ENCODE data around the gene NEO1.
A peak's percentile ranks its signal among the peaks of the same experiment; 100 is the strongest.

NEO1 gene

DNA sequence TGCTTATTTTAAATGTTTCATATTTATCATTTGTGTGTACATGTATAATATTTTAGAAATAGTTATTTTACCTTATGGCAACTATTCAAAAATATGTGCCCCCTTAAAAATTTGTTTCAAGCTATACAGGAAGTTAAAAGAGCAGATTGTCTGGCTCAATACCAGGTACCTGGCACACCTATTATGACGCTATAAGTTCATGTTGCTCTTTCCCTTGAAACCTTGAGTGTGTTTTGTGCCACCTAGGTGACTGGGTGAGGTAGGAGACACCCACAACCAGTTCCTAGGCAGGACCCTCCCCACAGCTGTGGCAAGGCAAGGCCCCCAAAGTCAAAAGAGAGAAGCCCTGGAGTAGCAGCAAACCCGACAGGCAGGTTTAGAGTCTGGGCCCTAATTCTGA lies 20.6 kb upstream of the NEO1 start:
- DNase-seq (ENCODE audit: low spot score) = no peak

DNA sequence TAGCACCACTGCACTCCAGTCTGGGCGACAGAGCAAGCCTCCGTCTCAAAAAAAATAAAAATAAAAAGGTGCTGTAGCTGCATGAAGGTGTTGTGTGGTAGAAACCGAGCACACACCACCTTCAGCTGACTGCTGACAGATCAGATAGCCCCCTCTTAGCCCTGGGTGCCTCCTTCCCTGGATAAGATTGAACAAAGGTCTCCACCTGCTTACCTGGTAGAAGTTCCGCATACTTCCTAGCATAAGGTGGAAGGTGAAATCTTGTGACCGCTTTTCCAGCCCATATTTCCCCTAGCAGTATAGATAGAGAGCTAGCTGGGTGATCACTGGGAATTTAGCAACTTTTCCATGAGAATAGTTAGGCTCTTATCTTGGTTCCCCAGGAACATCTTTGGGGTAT lies 18.7 kb upstream of the NEO1 start:
- DNase-seq (ENCODE audit: low spot score) = no peak

DNA sequence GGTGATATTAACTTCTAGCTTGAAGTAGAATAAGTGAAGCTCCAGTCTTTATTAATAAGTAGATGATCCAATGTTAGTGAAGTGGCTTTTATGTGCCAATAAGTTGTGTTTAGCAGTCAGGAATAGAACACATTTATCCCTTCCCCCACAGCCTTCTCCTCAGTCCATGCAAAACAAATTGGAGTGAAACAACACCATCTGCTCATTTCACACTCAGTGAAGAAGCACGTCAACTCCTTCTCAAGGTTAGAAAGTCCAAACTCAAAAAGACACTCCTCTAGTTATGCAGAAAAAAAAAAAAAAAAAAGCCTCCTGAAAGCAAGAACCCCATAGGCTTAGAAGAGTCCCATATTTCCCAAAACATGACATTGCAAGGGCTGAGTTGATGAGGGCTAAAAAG lies 18.0 kb upstream of the NEO1 start:
- no peak for DNase-seq (ENCODE audit: low spot score)

DNA sequence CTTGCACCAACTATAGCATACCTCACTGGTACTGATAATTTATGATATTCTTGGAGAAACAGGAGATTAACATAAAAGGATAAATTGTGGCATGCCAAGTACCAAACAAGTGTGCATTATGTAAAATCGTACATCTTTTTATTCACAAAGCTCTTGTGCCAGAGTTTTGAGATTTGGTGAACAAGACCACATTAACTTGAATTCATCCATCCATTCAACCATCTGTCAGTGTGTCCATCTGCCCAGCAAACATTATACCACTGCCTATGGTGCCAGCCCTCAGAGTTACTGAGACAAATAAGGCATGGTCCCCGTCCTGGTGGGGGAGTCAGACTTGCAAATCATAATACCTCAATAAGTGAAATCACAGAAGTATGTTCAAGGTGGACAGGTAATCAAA lies 17.0 kb upstream of the NEO1 start:
- DNase-seq (ENCODE audit: low spot score) = no peak

DNA sequence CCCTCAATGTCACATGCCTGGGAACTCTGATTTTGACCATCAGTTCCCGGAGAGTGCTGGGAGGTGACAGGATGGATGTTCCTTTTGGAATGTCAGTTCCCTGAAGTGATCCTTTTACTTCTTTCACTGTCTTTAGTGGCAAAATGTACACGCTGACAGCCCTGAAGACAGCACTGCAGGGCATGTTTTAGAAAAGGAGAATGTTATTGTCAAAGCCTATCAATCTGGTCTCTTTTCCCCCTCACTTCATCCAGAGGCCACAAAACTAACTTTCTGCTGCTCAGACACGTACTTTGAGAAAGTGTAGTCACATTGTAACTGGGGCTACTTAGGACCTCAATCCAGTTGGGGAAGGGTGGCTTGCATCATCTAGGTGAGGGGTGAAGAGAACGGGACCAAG lies 14.0 kb upstream of the NEO1 start:
- no peak for DNase-seq (ENCODE audit: low spot score)

DNA sequence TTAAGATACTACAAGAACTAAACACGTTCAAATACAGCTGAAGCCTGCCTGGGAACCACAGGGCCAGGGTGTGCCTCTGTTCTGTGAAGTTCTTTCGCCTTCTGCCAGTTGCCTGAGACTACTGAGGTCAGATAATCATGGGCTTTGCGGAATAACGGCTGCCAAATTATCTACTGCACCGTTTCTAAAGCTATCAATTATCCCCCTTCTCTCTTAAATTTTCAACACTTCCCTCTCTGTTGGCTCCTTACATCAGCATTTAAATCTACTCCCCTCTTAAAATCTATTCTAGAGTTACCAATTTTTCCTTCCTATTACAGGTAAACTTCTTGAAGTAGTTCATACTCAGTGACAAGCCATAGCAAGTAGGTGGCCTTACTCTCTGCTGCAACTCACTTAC lies 6.2 kb upstream of the NEO1 start:
- DNase-seq (ENCODE audit: low spot score) = no peak

DNA sequence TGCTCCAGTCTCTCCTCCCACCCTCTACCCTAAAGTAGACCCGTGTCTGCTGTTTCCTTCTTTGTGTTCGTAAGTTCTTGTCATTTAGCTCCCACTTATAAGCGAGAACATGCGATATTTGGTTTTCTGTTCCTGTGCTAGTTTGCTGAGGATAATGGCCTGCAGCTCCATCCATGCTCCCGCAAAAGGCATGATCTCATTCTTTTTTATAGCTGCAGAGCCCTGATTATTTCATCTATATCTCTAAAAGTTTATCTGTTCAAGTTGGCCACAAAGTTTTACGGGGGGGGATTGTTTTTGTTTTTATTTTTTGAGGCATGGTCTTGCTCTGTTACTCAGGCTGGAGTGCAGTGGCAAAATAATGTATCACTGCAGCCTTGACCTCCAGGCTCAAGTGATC lies 4.4 kb upstream of the NEO1 start:
- no peak for DNase-seq (ENCODE audit: low spot score)

DNA sequence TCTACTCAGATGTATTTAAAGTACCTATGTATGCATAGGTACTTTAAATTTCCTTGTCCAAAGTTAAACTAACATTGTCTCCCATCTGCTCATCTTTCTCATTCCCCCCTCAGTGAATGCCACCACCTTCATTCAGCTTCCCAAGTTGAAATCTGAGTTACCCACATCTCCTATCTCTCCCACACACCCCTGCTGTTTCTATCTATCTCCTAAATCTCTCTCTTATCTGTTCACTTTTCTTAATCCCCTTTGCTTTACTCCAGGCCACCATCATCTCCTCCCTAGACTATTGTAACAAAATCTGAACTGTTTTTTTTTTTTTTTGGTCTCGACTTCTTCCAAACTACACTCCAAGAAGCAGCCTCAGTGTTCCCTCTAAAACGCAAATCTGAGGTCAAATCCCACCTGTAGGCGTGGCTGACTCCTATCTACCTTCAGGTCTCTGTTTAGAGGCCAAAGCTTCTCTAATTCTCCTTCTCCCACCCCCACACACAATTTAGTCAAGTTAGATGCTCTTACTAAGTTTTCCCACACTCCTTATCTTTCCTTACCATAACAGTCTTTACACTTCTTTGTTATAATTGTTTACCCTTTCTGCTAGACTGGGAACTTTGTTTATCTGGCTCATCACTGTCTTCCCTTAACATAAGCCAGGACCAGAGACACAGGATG lies 3.5 kb upstream of the NEO1 start:
- no peak for DNase-seq (ENCODE audit: low spot score)

DNA sequence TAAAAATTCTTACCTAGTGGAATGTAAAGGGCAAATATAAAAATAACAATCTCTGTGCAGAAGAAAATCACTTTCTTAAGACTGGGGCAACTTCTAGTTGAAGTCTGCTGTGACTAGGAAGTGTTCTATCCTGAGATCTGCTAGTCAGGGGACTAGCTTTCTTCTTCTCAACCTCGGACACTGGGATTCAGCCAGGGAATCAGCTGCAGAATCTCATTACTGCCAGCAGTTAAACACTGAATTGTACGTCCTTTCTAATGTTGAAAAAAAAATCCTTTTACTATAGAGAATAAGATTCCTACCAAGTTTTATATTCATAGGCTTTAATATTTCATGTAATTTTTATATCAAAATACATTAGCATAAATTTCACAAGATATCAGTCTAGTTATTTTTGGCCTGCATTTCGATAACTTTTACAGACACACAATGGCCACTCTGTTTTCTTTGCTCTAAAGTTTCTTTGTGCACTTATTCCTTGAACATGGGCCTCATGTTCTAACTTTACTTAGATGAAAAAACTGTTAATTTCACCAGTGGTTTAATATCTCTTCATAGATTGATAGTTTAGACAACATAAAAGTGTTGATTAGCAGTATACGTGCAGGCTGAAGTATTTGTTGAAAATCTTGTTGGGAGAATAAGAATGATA lies 2.6 kb upstream of the NEO1 start:
- no peak for DNase-seq (ENCODE audit: low spot score)

DNA sequence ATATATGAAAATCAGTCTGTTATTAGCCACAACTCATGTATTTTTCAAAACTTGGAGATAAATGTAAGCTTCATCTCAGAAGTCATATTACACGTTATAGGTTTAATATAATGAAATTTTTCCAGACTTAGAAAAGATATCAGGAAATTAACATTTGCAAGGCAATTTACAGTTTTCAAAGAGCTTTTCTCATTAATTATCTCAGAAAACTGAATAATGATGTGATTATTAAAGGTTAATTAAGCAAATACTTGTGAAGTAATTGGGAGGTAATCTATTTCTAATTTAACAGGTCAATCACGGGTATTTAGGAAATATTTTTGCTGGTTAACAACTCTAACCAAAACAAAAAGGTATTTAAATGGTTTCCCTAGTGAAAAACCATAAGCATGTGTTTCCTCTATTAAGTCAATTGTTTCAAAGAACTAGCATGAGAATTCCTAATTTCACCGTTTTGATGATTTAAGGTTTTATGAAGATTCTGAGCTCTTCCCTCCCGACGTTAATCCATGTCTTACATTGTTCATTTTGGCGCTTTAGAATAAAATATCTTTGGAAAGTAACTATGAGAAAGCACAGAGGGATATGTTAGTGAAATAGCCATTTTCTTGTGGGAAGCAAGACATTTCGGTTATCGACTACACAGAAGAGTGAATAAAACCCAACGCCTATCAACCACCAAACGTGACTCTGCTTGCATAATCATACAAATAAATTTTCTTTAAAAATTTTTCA lies 1.5 kb upstream of the NEO1 start:
- no peak for DNase-seq (ENCODE audit: low spot score)

DNA sequence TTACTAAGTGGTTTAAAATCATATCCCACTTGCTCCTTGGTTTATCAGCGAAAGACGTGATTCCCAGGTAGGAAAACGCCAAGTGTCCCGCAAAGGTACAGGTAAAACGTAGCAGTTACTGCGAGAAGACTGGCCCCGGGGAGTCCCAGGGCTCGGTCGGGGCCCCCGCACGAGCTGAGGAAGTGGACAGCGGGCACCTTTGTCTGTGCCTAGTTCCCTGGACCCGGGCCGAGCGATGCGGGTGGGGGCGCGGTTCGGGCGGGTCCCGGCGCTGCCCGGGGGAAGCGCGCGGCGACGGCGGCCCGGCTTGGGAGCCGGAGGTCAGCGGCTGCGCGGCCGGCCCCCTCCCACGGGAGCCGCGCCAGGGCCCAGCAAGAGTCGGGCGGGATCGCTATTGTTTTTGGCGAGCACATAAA lies 864 bp upstream of the NEO1 start:
- DNase-seq (ENCODE audit: low spot score) = no peak

DNA sequence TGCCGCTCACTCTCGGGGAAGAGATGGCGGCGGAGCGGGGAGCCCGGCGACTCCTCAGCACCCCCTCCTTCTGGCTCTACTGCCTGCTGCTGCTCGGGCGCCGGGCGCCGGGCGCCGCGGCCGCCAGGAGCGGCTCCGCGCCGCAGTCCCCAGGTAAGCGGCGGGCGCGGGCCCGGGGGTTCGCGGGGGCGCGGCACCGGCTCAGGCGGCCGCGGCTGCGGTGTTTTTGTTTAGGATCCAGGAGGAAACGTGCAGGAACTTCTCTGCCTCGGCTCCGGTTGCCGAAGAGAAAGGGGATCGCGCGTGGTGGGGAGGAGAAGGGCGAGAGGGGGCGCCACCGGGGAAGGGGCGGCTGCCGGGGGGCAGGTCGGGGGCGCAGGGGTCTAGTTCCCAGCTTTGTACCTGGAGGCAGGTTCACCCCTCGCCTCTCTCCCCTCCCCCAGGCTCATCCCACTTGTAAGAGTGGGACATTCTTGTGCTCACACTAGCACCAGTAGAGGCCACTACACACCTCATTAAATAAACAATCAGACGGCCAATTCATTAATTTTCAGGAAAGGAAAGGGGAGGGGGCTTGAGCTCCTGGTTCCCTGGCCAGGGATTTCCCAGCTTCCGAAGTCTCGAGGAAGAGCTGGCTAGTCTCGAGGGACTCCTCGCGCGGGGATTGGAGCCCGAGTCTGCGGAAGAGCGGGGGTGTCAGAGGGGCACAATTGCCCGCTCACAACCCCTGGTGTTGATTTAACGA lies 562 bp downstream of the NEO1 start:
- peak; percentile 41 for DNase-seq (ENCODE audit: low spot score)

DNA sequence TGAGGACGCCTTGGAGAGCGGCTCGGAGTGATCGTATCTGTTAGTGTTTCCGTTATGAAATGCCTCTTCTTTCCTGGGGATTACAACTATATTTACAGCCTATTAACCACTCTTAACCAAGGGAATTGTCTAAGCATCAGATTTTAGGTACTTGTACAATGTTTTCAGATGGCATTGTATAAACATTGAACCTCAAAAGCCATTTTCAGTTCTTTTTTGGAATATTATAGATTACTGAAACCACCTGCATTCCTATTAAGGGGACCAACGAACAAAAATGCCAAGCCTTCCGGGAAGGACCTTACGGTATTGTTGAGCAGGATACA lies 1.1 kb downstream of the NEO1 start:
- no peak for DNase-seq (ENCODE audit: low spot score)

DNA sequence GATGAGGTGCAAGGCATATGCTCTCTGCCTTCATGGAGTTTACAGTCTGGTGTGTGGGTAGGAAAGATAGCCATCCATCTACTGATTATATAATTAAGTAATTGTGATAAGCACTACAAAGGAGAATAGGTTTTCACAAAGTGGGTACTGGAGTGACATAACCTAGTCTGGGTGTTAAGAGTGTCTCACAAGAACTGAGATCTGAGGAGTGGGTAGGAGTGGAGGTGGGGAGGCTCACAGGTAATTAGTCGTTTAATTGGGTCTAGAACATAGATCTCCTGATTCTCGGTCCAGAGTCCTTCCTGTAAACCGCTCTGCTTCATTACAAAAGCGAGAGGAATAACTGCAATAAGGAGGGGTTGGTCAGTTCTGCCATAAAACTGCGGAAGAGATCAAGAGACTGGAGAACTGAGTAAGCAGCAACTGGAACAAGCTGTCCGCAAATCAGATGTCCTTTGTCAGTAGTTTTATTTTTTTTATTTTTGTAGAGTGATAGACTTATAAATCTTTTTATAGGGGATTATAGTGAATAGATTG lies 2.2 kb downstream of the NEO1 start:
- no peak for DNase-seq (ENCODE audit: low spot score)

DNA sequence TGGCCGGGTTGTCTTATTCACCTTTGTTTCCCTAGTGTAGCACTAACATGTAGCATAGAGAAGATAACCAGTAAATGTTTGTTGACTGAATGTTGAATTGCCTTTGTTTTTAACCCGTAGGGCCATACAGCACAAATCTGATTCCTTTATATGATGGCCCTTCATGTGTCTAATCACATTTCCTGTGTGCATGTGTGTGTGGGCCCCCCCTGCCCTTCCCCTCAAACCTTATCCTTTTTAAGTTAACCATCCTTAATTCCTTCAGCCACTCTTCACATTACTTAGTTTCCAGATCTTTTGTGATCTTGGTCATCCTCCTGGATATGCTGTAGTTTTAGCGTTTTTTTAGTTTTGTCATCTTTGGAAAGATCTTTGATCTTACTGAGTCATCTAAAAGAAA lies 4.2 kb downstream of the NEO1 start:
- no peak for DNase-seq (ENCODE audit: low spot score)

DNA sequence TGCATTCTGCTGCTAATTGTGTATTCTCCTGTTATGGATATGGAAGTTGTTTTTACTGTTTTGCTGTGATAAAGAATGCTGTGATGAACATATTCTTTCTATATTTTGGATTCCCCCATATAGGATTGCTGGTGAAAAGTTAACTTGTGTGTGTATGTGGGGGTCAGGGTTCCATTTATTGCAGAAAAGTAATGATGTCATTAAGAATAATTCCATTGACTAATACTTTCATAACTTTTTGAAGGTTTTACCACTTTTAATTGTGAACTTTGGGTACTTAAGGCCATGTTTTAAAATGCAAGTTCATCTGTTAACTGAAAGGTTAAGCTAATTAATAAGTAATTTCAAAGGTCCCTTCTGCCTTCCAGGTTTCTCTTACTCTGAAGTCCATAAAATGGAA lies 6.2 kb downstream of the NEO1 start:
- DNase-seq (ENCODE audit: low spot score) = no peak

DNA sequence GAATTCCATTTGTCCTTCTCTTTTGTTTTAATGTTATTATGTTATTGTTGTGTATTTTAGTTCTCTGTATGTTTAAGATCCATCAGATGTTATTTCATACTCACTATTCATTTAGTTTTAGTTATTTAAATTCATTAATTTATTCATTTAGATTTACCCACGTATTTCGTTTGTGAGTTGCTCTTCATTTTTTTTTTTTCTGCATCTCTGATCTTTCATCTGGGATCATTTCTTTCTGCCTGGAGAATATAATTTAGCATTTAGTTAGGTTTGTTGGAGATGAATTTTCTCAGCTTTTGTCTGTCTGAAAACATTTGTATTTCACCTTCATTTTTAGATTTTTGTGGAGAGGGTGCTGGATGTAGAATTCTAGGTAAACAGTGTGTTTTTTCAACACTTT lies 12.9 kb downstream of the NEO1 start:
- DNase-seq (ENCODE audit: low spot score) = no peak

DNA sequence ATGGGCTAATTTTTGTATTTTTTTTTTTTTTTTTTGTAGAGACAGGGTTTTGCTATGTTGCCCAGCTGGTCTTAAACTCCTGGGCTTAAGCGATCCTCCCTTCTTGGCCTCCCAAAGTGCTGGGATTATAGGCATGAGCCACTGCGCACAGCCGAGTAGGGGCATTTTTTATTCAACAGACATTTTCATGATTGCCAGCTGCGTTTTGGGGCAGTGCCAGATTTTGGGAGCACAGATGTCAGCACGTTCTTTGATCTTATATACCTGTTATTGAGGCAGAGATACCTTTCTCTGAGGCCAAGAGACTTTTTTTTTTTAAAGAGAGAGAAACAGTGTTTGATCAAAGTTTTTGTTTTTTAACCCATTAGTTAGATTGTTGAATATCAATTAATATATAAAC lies 16.8 kb downstream of the NEO1 start:
- no peak for DNase-seq (ENCODE audit: low spot score)

DNA sequence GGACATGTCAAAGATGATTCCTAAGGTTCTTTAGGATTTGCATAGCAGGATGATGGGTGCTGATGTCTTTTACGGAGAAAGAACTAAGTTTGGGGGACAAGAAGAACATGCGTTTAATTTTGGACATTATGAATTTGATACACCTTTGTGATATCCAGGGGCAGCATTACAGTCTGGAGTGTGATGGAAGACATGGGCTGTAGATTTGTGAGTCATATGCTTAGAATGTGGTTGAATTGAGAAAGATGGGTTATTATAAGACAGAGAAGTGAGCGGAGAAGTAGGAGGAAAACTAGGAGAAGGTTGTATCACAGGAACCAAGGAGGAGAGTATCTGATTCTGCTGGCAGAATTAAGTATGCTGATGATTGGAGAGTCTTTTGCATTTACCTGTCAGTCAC lies 20.6 kb downstream of the NEO1 start:
- DNase-seq (ENCODE audit: low spot score) = no peak

DNA sequence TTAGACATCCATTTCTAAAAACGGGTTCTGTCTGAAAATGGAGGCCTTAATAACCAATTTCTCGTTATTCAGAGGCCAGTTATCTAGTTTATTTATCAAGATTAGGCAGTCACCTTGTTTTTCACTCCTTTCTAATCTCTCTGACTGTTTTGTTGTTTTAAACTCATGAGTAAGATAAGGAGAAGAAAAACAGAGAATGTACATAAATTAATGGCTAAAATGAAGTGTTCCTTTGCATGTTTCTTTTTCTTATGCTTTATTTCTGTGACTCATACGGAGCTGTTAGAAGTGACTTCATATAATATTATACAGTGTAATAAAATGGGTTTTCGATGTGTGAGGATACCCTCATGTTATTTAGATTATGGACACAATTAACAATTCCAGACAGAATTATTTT lies 22.0 kb downstream of the NEO1 start:
- DNase-seq (ENCODE audit: low spot score) = no peak

DNA sequence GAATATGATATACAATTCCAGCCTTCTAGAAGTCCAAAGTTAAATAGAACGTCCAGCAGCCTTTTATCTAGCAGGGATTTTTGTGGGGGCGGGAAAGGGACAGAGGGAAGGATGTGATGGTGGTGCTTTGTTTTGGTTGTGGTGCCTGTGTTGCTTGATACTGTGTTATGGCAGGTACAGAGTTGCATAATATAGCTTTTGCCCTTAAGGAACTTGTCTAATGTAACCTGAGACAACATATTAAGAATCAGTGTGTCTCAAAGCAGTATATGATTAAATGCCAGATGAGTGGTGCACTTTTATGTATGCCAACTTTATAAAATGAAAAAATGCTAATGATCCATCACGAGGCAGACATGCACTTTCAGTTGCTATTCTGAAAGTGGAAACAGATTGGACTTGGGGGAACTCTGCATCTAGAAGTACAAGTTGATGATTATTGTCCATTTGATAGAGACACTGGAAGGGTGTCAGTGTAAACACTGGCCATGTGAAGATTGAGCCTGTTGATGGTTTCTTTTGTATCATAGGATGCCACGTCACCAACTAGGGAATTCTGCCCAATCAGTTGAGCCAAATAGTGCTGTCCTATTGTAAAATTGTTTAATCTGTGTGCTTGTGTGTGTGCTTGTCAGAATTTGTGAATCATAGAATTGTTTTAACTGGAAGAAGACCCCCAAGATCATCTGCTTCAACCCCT lies 23.0 kb downstream of the NEO1 start:
- no peak for DNase-seq (ENCODE audit: low spot score)

DNA sequence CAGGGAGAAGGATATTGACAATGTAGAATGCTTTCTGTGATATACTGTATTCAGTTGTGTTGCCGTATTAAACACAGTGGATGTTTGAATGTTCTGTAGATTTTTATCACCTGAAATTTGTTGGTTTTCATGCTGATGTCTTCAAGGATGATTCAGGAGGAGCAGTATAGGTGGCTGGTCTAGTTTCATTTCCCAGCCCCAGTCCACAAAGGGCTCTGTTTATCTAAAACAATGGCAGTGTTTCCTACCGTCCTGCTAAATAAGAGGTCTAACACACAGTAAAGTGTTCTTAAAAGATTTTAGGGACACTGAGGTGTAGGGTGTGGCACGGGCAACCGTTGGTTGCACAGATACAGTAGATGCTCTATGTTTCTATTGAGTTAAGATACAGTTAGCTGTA lies 26.0 kb downstream of the NEO1 start:
- DNase-seq (ENCODE audit: low spot score) = no peak

Measured in AG08396 (cell line).